Endothelial cell of umbilical vein (primary cell): ENCODE measurements around the gene DCDC1.

Experiments
- CTCF ChIP-seq, 2 donors: IDR thresholded peaks; 1 replicate in 1 of 2; 2 replicates in 1 of 2; pipeline ENCODE4 v1.5.1; 2011; ENCODE audit warnings: low read length in 2 of 2, mild to moderate bottlenecking in 2 of 2, moderate library complexity in 2 of 2, control low read depth in 1 of 2, inconsistent platforms in 1 of 2, low read depth in 1 of 2; ENCODE audit not compliant: insufficient read depth in 1 of 2; ENCODE audit errors: extremely low read depth in 1 of 2
- EZH2 ChIP-seq: IDR thresholded peaks from 2 replicates; pipeline ENCODE4 v1.6.1; 2012; ENCODE audit warnings: borderline replicate concordance, low read depth, mild to moderate bottlenecking, moderate library complexity, low read length, inconsistent platforms; ENCODE audit not compliant: severe bottlenecking
- JUN ChIP-seq: IDR thresholded peaks from 2 replicates; pipeline ENCODE4 v1.6.1; 2011; ENCODE audit warnings: borderline replicate concordance, low read depth; ENCODE audit not compliant: insufficient read length, insufficient read depth
- MAX ChIP-seq: IDR thresholded peaks from 2 replicates; pipeline ENCODE4 v1.6.1; 2011; ENCODE audit not compliant: insufficient read depth, insufficient read length
- POLR2A ChIP-seq: IDR thresholded peaks from 2 replicates; pipeline ENCODE4 v1.6.1; 2012; ENCODE audit warnings: low read depth, mild to moderate bottlenecking, control low read depth, low read length
- POLR2AphosphoS5 ChIP-seq: IDR thresholded peaks from 2 replicates; pipeline ENCODE4 v1.6.1; 2012; ENCODE audit warnings: low read depth, mild to moderate bottlenecking, control low read depth, low read length, moderate library complexity; ENCODE audit not compliant: insufficient read depth

- TF ChIP-seq POLR2A (no peak), EZH2 (no peak), CTCF (IDR thresholded peaks at IDR 0.05; ENCODE audit: extremely low read depth in 1 of 2, insufficient read depth in 1 of 2, low read depth in 1 of 2, low read length in 2 of 2) (no peak), MAX (no peak), POLR2AphosphoS5 (no peak), JUN (no peak)
These were observed 155.2 kb downstream of the DCDC1 start for GRCh38 chr11:31214372-31214771.
